HPDE6-E6E7 (cell line): Measurements from ENCODE around the gene DNM1.
"Not testable (repeated sequence)": the region's sequence is repeated elsewhere in the genome, so short reads cannot be mapped to it uniquely, and the experiment has no call there.

ENCODE experiments used
- DNase-seq: peaks from one replicate; pipeline ENCODE4 v3.0.0; 2011; ENCODE audit warnings: missing footprints; ENCODE audit errors: extremely low spot score

Gene DNM1

DNA sequence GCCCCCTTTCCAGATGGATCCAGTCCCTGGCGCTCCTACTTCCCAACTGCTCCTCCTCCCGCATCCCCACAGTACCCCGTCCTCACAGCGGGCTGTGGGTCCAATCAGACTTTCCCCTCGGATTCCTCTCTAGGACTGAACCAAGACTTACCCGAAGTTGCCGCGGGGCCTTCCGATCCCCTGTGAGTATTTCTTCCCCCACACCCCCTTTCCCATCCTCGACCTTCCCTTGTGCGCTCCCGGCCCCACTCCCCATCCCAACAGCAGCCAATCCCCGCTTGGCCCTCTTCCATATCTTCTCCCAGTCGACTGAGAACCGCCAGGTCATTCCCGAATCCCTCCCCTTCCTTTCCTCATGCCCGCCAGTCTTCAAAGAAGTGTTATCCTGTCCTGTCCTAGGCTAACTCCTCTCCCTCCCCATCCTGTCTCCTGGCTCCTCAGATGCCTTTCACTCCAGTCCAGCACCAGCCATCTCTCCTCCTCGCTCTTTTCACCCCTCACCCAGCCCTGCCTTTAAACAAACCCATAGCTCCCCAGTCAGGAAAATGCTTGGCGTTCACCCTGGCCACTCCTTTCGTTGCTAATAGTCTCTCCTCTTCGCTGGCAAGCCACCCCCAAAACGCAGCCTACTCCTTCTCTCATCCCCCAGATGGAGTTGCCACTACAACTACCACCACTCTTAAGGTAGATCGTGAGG lies 73.5 kb downstream of the DNM1 start:
- no peak for DNase-seq

- DNase-seq: not testable (repeated sequence)
Measured at GRCh38 chr9:128279088-128280073, 76.2 kb downstream of the DNM1 start.

DNA sequence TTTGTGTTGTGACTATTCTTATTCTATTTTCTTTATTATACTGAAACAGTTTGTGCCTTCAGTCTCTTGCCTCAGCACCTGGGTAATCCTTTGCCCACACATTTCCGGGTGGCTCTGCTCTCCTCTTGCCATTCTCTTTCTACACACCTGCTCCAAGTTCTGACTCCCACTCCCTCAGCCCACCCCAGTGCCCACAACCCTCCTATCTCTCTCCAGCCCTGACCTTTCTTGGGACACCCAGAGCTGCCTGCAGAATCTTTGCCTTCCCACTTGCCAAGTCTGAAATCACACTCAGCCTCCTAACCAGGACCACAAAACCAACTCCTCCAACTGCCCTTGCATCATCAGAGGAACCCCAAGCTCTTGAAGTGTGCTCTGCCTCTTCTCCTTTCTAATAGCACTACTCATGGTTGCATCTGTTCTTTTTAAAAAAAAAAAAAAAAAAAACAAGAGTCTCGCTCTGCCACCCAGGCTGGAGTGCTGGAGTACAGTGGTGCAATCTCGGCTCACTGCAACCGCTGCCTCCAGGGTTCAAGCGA lies 77.0 kb downstream of the DNM1 start:
- no peak for DNase-seq

- DNase-seq: no peak
Measured at GRCh38 chr9:128282500-128282899, 79.3 kb downstream of the DNM1 start.

DNA sequence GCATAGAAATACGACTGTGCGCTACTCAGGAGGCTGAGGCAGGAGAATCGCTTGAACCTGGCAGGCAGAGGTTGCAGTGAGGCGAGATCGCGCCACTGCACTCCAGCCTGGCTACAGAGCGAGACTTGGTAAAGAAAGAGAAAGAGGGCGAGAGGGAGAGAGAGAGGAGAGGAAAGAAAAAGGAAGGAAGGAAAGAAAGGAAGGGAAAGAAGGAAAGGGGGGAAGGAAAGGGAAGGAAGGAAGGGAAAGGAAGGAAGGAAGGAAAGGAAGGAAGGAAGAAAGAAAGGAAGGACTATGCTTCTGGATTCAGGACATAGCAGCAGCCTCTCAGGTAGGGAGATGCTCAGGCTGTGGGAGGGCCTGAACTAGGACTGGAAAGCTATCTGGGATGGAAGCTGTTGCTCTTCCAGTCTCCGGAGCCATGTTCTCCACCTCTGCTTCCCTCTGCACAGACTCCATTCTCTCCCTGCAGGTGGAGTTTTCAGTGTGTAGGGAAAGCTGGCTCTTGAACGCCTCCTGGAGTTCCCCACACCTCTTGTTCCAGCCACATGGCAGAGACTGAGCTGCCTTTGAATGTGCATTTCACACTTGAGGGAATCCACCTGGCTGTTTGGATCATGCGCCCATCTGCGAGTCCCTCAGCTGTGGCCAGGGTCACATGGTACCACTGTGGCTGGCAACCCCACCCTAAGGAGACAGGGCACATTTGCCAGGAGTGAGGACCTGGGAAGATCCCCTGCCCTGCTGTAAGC lies 82.0 kb downstream of the DNM1 start:
- DNase-seq: no peak

DNA sequence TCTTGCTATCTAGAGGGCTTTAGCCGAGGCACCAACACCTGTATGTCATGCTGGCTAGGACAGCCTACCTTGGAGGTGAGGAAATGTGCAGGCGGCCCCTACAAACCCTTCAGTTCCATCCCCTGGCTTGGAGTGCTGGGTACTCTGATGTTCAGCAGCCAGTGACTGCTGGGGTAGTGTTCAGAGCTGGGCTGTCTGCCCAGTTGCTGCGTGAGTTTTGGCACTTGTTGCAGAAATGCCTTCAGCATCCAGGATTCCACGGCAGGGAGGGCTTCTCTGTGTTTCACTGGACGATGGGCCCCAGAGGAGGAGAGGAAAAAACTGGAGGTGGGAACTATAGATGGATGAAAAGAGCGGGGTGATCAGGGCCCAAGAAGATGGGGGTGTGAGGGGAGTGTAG lies 83.3 kb downstream of the DNM1 start:
- no peak for DNase-seq

GRCh38 chr9:128288273-128289004 lies 85.3 kb downstream of the DNM1 start:
- no peak for DNase-seq

GRCh38 chr9:128292009-128292408 lies 88.8 kb downstream of the DNM1 start:
- DNase-seq: no peak

DNA sequence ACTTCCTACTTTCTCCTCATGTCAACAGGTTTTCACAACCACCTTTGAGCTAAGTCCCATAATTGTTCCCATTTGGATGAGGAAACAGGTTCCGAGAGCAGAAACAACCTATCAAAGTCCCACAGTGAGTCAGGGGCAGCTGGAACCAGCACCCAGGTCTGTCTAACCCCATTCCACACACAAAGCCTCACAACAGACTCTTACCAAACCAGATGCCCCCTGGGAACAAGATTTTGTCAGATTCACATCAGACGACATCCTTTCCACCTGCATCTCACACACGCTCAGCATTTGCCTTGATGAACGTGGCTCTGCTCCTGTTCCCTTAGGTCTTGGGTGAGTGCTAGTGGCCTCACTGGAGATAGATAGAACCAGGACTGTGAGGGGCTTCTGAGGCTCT lies 89.9 kb downstream of the DNM1 start:
- no peak for DNase-seq

DNA sequence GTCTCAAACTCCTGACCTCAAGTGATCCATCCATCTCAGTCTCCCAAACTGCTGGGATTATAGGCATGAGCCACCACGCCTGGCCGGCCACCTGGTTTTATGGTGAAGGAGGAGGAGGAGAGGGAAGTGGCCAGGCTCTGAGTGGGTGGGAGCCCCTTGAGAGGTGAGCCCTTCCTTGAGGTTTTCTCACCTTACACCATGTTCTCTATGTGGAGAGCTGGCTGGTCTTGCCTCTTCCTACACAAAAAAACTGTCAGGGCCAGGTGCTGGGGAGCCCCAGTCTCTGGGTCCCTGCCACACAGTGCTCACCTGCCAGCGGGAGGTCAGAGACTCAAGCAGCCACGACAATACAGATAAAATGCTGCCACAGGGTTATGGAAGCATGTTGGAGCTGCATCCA lies 91.0 kb downstream of the DNM1 start:
- no peak for DNase-seq

- no peak for DNase-seq
Measured at GRCh38 chr9:128296340-128297220, 93.4 kb downstream of the DNM1 start.

- DNase-seq: no peak
Measured at GRCh38 chr9:128297221-128297773, 94.1 kb downstream of the DNM1 start.

GRCh38 chr9:128298535-128299482 lies 95.6 kb downstream of the DNM1 start:
- no peak for DNase-seq

DNA sequence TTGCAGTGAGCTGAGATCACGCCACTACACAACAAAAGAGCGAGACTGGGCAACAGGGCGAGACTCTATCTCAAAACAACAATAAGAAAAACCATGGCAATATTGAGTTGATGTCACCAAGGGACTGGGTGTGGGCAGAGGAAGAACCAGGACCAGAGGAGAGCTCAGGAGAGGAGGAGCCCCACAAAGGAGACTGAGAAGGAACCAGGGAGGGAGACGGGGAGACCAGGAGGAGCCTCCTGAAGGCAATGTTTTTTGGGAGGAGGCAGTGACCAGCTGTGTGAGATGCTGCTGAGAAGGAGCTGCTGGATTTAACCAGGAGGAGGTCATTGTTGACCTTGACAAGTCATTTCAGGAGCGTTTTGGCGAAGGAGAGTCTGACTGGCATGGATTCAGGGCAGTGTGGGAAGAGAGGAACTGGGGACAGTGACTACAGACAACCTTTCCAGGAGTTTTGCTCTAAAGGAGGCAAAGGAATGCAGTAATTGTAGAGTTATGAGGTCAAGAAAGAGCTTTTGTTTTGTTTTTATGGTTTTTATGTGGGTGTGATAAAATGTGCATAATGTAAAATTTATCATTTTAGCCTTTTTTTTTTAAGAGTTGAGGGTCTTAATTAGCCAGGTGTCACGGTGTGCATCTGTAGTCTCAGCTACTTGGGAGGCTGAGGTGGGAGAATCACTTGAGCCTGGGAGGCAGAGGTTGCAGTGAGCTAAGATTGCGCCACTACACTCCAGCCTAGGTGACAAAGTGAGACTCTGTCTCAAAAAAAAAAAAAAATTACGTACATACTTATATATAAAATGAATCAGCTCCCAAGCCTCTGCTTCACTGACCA lies 101.2 kb downstream of the DNM1 start:
- no peak for DNase-seq
